HG02642 (cell line): ENCODE measurements around the gene HYDIN.

Experiments
- ATAC-seq: cut with Tn5 transposase; IDR thresholded peaks from one replicate; pipeline ENCODE4 v1.9.1; 2021; ENCODE audit warnings: mild to moderate bottlenecking; ENCODE audit not compliant: unreplicated experiment, poor library complexity

HYDIN gene

DNA sequence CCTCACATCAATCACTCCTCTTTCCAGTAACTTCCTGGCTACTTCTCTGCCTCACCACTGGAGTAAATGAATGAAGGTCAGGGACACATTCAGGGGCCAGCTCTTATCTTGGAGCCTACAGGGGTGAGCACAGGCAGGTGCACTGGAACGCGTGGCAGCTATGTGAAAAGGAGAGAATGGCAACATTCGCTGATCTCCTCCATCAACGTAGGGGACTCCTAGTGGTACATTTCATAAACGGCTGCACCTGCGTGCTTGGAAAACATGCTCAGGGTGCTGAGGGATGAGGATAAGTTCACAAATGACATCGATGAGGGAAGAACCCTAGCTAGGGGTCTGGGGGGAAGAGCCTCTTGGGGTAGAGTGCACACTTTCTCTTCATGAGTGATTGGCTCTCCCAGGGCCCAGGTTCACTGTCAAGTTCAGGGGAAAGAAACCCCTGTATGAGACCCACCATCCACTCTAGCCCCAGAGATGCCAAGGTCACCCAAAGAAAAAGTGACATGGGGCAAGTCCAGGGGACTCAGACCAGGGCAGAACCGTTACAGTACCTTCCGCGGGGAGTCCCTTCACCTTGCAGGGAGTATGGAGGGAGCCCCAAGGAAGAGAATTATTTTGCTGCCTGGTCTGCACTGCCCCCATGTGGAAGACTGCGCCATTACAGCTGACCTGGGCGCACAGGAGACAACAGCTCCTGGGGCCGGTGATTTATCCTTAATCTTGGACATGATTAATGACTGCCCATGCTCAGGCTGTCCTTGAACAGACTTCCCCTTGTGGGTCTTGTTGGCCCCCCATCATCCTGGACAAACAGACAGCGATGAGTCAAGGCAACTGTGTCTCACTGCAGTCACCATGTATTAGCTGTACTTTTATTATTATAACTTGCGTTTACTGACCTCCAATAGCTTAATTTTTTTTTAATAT lies 459.6 kb downstream of the HYDIN start:
- no peak for ATAC-seq

DNA sequence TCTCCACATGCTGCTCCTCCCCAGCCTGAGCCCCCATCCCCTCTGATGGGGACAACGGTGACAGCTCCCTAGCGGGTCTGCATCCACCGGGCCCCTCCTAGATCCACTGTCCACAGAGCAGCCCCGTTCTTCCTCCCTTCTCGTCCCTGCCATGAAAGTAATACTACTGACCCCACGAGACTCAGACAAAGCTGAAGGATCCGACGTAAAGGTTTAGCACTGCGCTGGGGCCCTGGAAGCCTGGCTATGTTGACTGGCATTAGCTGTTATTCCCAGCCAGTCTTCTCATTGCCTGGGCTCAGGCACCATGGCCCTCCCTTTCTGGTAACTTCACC lies 460.3 kb downstream of the HYDIN start:
- no peak for ATAC-seq

DNA sequence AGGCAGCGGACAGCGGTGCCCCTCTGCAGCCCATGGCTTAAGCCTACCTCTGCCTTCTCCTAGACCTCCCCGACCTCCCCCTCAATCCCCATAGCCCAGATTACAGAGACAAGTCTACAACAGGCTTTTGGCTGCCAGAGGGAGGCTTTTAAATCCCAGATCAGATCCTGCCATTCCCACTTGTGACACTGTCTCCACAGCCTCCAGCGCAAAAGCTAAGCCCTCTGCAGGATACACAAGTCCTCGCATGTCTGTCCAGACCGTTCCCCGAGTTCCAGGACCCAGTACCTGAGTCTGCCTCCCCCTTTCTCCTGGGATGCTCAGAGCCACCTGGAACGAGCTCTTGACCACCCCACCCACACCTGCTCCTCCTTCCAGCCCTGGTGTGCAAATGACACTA lies 460.8 kb downstream of the HYDIN start:
- no peak for ATAC-seq

DNA sequence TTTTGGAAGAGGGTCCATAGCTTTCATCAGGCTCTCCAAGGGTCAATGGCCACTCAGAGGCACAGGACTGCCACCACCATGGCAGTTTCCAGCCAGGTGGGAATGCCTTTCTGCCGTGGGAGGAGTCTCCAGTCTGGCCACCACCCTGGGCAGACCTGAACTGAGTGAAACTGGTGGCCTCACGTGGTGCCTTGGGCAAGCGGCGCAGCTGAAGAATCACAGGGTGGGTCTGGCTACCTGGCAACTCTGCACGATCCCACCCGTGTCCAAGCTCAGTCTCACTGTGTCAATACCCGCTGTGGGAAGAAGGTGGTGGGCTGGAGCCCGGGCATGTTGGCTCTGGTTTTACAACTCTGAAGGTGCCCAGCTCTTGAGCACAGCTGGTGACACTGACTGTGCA lies 461.4 kb downstream of the HYDIN start:
- no peak for ATAC-seq

DNA sequence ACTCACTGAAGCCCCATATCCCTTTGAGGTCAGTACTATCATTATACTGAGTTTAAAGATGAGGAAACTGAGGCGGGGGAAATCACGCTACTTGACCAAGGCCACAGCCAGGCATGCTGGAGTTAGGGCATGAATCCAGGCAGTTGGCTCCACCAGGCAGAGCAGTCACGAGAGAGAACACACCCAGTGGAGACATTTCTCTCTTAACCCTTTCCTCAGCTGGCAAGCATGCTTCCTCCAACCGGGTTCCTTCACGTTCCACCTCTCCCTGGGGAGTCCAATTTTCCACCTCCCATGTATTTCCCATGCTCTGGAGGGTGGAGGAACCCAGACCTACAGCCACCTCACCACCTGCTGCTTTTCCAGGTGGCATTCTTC lies 462.3 kb downstream of the HYDIN start:
- ATAC-seq: no peak

DNA sequence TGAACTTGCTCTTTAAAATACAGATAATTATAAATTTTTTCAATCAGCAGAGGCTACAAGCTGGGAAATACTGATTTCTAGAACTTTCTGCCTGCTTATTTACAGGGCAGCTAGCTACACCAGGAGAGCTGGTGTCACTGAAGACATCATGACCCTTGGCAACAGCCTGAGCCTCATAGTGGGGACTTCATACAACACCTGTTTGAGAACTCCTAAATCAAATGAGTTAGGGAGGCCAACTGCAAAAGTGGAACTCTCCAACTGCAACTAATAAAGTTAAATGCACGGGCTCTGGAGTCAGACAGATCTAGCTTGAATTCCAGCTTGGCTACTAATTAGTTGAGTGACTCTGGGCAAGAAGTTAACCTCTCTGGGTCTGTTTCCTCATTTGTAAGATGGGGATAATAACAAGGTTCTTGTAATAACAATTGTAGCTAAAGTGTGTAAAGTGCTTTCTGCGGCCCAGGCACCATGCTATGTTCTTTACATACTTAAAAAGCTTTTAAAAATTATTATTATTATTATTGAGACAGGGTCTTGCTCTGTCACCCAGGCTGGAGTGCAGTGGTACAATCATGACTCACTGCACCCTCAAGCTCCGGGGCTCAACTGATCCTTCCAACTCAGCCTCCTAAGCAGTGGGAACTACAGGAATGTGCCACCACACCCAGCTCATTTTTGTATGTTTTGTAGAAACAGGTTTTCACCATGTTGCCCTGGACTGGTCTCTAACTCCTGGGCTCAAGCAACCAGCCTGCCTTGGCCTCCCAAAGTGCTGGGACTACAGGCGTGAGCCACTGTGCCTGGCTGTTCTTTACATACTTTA lies 462.9 kb downstream of the HYDIN start:
- ATAC-seq: no peak

DNA sequence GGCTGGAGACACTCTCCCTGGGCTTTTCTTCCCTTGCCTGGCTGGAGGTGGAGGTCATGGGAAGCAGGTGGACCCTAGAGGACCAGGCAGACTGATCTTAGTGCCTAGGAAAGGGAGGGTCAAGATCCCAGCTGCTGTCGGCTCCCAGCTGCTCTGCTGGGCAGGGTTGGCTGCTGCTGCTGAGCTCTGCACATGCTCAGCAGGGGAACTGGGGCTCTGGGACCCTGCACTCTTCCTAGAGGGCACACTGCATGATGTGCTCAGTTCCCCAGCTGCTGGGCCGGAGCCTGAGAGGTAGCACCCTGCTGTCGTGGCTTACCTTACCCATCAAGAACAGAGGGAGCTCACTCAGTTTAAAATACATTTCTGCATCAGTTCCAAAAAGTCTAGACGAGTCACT lies 463.9 kb downstream of the HYDIN start:
- ATAC-seq: no peak

DNA sequence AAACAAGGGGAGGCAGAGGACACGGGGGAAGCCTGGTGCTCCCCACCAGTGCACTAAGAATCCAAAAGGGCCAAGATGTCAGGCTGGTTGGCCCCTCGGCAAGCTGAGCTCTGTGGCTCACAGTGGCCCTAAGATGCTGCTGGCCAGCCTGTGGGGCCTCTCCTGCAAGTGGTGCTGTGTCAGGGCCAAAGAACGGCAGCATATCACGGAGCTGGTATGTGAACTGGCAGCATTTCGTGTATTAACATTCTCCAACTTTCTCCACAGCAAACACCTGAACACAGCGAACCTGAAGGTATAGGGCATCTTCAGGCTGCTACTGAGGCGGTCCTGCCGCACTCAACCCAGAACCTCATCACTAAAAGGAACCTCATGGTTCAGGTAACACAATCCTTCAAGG lies 464.3 kb downstream of the HYDIN start:
- ATAC-seq: no peak

DNA sequence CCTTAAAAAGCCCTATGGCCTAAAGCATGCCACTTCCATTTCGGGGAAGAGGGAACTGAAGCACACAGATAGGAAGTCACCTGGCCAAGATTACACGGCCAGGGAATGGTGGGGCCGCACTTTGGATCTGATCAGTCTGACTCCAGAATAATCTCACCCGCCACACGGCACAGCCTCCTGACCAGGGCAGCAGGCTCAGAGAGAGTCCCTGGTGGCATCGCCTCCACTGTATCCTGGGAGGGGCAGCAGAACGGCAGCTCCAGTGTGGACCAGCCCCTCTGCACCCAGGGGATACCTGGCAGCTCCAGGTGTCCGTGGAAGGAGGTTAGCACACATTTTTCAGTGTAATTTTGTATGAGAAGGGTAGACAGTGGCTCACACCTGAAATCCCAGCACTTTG lies 465.0 kb downstream of the HYDIN start:
- ATAC-seq: no peak

DNA sequence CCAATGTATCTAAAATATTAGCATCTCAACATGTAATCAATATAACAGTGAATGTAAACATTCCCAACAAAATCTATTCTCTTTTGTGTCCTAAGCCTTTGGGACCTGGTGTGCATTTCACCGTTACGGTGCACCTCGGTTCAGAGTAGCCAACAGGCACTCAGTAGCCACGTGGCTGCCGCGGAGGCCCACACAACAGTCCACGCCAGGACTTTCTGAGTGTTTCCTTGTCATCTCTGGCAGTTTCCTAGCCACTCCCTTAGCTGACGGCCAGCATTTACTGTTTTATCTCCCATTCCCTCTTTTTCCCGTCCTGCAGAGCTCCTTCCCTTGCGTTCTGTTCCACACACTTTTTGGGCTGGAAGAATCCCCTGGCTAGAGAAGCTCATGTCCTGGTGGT lies 465.9 kb downstream of the HYDIN start:
- ATAC-seq: no peak

DNA sequence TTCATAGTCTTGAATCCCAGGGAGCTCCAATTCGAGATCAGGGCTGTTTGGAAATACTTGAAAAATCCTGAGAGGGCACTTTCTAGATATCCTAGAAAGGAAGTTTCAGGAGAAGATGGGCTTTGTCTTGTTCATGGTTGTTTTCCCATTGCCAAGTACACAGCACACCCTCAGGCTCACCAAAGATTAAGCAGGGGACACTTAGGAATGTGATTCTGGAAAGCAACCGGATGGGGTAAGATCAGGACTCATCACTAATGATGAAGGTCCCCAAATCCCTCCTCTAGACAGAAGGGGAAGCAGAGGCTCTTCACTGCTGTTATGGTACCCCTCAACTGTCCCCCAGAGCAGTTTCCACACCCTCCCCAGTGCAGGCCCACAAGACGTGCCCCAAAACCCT lies 470.3 kb downstream of the HYDIN start:
- ATAC-seq: no peak

DNA sequence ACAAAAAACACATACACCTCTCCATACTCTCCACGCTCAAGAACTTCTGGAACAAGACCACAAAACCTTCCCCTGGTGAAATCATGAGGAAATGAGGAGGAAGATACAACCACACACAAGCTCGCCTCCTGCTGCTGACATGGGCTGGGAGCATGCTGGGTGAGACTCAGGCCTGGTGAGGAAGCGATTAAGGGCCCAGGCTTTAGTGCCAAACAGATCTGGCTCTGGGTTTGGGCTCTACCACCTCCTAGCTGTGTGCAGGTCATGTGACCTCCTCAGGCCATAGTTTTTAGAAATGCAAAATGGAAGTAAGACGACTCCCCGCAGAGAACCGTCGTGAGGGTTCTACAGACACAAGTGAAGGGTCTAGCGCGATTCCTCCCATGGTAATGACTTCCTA lies 470.9 kb downstream of the HYDIN start:
- no peak for ATAC-seq

DNA sequence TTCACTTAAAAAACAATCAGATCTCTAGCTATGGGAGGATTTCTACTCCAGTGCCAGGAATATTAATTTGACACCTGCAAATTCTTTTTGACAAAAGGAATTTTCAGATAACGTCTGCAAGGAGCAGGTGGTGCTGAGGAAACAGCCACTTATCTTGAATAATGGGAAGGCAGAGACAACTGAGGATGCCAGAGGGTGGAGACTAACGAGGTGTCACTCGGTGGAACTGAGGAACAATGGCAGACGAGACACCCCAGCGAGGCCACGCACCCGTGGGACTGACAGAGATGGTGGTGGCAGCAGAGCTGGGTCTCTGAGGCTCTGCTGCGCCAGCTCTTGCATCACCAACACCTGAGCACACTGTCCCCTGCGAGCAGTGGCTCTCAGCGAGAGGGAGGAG lies 471.7 kb downstream of the HYDIN start:
- ATAC-seq: no peak
